GM19043 (cell line): Measurements from ENCODE around the gene PDGFA.

Experiments used
- ATAC-seq: cut with Tn5 transposase; IDR thresholded peaks from one replicate; pipeline ENCODE4 v1.9.1; 2021; ENCODE audit warnings: low read depth; ENCODE audit not compliant: unreplicated experiment

The PDGFA gene

DNA sequence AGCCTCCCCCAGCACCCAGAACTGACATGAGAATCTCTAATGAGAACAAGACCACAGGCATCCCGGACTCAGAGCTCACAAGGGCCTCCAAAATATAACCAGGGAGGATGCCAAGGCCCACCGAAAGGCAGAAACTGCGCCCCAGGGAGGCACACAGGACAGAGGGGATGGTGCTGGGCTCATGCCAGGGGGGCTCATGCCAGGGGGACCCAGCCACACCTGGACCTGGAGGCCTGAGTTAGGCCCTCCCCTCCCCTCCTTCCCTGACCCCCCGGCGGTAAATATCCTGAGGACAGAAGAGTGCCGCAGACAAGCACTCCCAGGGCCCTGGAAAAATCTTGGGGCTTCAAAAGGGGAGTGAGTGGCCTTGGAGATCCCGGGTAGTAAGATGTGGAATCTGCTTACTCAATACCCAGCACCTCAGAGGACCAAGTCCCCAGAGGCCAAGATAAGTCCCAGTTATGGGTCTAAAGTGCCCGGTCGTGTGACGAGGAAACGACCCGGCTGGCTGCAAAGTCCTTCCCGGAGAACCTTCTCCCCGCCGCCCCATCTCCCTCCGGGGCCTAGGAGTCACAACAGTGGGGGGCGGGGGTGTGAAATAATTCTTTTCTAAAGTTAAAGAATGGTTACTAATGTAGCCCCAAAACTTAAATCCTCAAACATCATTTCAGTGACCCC is 11.9 kb downstream of the PDGFA start:
- no peak for ATAC-seq

- no peak for ATAC-seq
Observed at GRCh38 chr7:506921-507622, 12.6 kb downstream of the PDGFA start.

GRCh38 chr7:506391-506831 is 13.2 kb downstream of the PDGFA start:
- ATAC-seq = no peak

GRCh38 chr7:505171-505570 is 14.5 kb downstream of the PDGFA start:
- no peak for ATAC-seq

DNA sequence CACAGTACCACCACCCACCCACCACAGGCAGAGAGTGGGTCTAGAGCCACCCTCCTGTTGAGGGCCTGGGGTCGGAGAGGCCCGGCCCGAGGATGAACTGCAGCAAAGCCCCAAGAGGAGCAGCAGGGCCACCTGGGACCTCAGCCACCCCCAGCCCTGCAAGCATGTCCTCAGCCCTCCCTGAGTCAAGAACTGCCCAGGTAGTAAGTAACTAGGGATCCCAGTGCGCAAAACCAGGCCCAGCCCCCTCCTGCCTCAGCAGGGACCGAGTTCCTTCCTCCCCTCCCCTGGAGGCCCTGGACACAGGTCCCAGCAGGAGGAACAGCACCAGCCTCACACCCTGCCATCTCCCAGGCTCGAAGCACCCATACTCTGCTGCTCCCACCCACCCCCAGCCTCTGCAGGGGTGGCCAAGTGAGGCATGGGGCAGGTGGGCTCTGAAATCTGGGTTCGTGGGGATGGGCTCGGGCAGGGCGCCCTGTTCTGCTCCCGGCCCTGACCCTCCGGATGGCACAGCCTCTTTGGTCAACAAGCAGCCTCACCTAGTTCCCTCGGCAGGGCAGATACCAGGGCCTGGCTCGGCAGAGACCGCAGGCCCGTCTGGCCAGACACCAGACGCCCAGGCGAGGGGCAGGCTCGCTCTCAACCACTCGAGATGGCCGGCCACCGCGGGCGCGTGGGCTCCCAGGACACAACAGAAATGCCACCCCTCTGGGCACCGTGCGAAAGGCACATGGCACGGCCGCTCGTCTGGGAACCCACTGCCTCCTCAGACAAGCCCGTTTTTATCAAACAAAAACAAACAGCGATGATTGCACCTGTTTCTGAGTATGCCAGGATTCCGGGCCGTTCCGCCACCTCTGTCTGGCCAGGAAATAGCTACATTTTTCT is 15.2 kb downstream of the PDGFA start:
- no peak for ATAC-seq

- no peak for ATAC-seq
Observed at GRCh38 chr7:503575-504111, 16.0 kb downstream of the PDGFA start.

DNA sequence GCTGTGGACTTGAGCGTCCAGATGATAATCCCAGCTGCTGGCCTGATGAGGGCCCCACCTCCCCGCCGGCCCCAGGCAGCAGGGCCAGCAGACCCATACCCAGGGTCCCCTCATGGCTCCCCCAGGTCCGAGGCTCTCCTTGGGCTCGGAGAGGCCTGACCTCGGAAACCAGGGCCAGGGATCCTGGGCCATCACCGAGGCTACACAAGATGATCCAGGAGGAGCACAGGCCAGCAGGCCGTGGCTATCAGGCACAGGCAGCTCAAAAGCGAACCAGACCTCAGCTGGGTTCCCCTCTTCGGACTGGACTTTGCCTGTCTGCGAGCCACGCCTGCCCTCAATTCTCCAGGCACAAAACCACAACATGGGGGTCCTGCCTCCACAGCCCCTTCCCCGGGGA is 17.4 kb downstream of the PDGFA start:
- no peak for ATAC-seq

GRCh38 chr7:501526-501925 is 18.1 kb downstream of the PDGFA start:
- no peak for ATAC-seq

GRCh38 chr7:500521-501420 is 18.9 kb downstream of the PDGFA start:
- ATAC-seq = no peak

- no peak for ATAC-seq
Observed at GRCh38 chr7:499853-500485, 19.7 kb downstream of the PDGFA start.

GRCh38 chr7:498678-499641 is 20.7 kb downstream of the PDGFA start:
- ATAC-seq = no peak

DNA sequence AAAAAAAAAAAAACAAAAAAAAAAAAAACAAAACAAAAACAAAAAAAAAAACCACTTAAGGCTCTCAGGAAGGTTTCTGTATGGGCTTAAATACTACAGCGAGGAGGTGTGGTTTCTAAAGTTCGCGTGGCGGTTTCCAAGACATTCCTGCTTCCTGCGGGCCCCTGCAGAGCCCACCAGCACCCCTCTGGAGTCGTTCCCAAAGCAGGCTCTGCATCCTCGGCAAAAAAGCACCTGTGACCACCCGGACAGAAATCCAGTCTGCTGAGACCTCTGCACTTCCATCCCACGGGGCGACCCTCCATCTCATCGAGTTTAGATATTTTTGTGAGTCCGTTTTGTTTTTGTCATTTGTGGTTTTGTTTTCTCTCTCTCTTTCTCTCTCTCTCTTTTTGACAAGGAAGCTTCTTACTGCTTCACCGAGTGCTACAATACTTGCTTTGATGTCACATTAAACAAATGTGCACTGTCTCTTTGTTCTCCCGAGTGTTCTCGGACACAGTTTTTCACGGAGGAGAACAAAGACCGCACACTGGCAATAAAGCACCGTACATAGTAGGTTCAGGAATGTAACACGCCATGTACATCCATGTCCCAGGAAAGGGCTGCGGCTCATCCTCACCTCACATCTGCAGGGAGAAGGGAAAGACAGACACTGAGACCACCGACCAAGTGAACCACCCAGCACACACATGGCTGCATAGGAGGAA is 21.5 kb downstream of the PDGFA start:
- no peak for ATAC-seq

DNA sequence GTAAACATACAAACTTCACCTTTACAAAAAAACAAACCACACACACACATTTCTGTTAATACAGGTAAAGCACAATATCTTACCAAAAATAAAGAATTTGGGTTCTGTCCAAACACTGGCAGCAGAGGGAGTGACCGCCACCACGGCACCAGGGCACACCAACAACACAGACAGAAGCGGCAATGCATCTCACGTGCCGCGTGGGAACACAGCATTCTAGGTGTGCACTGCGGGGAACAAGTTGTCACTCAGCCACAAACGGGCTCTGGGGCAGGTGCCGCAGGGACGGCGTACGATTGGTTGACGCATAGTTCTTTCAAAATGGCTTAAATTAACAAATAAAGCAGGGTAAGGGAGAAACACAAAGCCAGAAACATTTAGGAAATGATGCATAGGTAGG is 22.3 kb downstream of the PDGFA start:
- no peak for ATAC-seq

DNA sequence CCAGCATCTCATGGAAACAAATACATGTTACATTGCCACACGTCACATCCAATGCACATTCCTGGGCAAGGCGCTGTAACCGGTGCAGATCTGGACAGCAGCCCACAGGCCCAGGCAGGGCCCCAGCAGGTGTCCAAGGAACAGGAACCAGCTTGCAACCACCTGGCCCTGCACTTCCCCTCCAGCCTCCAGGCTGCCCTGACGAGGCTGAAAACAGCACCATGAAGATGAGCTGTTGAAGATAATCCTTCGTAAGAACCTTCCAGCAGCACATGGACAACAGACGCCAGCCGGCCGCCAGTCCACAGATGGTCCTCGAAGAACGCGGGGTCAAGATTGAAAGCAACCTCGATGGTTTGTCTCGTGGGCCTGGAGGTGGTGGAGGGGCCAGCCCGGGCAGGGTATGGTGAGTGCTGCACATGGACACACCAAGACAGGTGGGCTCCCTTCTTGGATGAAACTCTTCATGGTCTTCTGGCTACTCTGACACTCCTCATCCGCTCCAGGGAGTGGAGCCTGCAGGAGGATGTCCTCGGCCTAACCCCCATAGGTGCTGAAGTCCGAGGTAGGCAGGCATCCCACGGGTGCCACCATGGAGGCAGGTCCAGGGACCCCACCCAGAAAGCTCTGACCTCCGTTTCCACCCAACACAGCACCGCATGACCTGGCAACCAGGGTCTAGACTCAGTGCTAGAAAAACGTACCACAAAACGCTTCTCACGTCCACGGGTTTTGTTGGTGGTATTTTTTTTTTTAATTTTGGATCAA is 22.9 kb downstream of the PDGFA start:
- no peak for ATAC-seq

DNA sequence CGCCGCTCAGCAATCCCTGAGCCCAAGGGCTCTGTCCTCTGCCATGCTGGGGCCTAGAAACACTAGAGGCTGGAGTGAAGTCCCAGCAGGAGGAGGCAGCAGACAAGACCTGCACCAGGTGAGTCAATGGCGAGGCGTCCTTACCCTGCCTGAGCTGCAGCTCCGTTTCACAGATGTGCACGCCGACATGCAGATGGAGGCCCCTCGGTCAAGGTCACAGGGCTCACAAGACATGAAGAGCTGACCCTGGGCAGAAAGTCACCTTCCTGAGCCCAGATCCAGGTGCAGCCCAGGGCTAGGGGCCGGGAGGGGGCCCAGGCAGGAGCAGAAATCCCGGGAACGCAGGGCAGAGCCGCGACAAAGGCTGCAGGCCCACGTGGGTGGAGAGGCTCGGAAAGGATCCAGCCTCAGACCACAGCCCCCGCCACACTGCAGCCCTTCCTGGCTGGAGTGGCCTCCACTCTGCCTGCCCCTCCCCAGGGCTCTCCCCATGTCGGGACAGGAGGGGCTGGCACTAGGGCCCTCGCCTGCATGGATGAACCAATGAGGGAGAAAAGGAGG is 23.8 kb downstream of the PDGFA start:
- no peak for ATAC-seq

DNA sequence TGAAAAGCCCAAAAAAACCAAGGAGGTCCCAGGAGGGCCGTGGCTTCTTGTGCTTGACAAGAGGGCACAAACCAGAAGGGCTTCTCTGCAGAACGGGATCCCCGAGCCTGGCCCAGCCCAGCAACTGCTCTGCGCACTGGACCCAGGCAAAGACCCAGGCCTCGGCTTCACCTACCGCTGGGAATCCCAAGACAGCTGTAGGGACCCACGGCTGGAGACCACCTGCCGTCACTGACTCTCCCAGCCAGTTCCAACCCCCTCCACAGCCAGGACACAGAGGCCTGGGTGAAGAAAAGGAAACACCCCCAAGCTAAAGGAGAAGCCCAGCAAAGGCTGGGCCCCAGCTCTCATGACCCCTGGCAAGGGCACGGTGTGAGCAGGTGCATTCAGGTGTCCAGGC is 24.3 kb downstream of the PDGFA start:
- ATAC-seq = no peak

- no peak for ATAC-seq
Observed at GRCh38 chr7:494906-495305, 24.7 kb downstream of the PDGFA start.
